NK-92 (cell line): ENCODE measurements around the gene SMIM12.
"Not testable (repeated sequence)": the region's sequence is repeated elsewhere in the genome, so short reads cannot be mapped to it uniquely, and the experiment has no call there.

Experiments used
- DNase-seq: peaks from one replicate; lab custom pipeline; 2025; ENCODE audit not compliant: unreplicated experiment; lab: John Stamatoyannopoulos, UW

Gene SMIM12

GRCh38 chr1:34844252-34844634, 15.3 kb downstream of the SMIM12 start:
- DNase-seq = no peak

- no peak for DNase-seq
Measured at GRCh38 chr1:34843392-34844251, 15.9 kb downstream of the SMIM12 start.

- DNase-seq = no peak
Measured at GRCh38 chr1:34842952-34843371, 16.6 kb downstream of the SMIM12 start.

GRCh38 chr1:34842073-34842472, 17.5 kb downstream of the SMIM12 start:
- DNase-seq = no peak

GRCh38 chr1:34840426-34840825, 19.1 kb downstream of the SMIM12 start:
- no peak for DNase-seq

- no peak for DNase-seq
Measured at GRCh38 chr1:34839526-34840305, 19.8 kb downstream of the SMIM12 start.

GRCh38 chr1:34833711-34834110, 25.8 kb downstream of the SMIM12 start:
- DNase-seq = no peak

- no peak for DNase-seq
Measured at GRCh38 chr1:34831721-34832246, 27.8 kb downstream of the SMIM12 start.

GRCh38 chr1:34829250-34829649, 30.3 kb downstream of the SMIM12 start:
- DNase-seq = no peak

- no peak for DNase-seq
Measured at GRCh38 chr1:34828611-34829010, 30.9 kb downstream of the SMIM12 start.

GRCh38 chr1:34827341-34827941, 32.1 kb downstream of the SMIM12 start:
- DNase-seq = no peak

GRCh38 chr1:34825455-34826091, 34.0 kb downstream of the SMIM12 start:
- no peak for DNase-seq

- no peak for DNase-seq
Measured at GRCh38 chr1:34824817-34825454, 34.6 kb downstream of the SMIM12 start.

- no peak for DNase-seq
Measured at GRCh38 chr1:34822202-34822601, 37.3 kb downstream of the SMIM12 start.

GRCh38 chr1:34818862-34819261, 40.7 kb downstream of the SMIM12 start:
- not testable (repeated sequence) for DNase-seq

- DNase-seq = no peak
Measured at GRCh38 chr1:34816778-34817177, 42.8 kb downstream of the SMIM12 start.

GRCh38 chr1:34816332-34816731, 43.2 kb downstream of the SMIM12 start:
- no peak for DNase-seq

GRCh38 chr1:34810781-34811180, 48.8 kb downstream of the SMIM12 start:
- not testable (repeated sequence) for DNase-seq

GRCh38 chr1:34808051-34808810, 51.3 kb downstream of the SMIM12 start:
- no peak for DNase-seq

GRCh38 chr1:34806396-34806795, 53.2 kb downstream of the SMIM12 start:
- no peak for DNase-seq
